ENCODE data around the gene C8B.

- no peak for TF ChIP-seq CTCF (IDR thresholded peaks at IDR 0.05)
- TF ChIP-seq EP300 (IDR thresholded peaks at IDR 0.05; ENCODE audit: low read depth) = no peak
These were observed 44.7 kb upstream of the C8B start for GRCh38 chr1:57010511-57010910.
